ENCODE data around the gene TSHZ3.

Gene TSHZ3

DNA sequence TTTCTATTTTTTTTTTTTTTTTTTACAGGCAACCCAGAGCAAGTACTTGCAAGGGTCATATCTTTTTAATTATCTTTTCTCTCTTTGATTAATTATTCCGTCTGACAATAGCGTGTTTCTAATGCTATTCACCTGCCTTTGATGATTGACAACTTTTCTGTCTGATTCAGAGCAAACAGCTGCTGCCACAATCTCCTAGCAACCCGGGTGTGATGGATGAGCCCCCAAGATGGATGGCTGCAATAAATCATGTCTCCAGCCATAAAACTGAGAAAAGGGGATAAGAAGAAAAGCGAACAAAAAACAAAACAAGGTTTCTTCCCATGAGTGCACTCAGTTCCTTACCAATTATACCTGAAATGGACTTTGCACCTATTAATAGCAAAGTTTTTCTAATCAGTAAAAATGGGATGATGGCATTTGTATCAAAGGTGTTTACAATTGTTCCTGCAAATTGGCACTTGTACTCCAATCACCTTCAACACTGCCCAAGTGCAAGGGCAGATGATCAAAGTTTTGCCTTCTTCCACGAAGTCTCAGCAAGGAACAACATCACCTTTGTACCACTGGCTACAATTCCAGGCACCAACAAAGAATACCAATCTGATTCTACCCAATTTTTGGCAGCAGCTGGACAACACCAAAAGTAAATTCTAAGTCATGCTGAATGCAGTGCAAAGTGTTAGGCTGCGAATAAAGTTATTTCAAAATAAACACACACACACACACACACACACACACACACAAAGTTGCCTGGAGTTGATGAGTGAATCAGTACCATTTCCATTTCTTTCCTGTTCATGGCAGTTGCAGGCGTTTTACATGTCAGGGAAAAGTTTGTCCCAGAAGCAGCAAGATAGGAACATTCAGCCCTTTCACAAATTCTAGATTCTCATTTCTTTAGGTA lies 12.0 kb downstream of the TSHZ3 start:
- DNase-seq = no peak

DNA sequence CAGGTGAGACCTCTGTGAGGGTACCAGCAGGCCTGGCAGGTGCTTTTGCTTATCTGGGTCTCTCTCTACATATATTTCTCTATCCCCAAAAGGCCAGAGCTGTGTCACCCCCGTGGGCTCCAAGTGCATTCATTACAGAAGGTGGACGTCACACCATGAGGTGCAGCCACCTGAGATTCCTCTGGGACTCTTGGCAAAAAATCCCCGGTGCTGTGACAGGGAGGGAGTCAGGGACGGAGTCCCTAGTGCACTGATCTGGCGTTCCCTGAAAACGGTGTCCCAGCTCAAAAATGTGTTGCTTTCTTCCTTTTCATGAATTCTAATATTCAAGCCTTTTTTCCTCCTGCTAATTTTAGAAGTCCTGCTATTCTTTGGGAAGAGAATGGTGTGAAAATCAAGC lies 13.5 kb downstream of the TSHZ3 start:
- DNase-seq = no peak

DNA sequence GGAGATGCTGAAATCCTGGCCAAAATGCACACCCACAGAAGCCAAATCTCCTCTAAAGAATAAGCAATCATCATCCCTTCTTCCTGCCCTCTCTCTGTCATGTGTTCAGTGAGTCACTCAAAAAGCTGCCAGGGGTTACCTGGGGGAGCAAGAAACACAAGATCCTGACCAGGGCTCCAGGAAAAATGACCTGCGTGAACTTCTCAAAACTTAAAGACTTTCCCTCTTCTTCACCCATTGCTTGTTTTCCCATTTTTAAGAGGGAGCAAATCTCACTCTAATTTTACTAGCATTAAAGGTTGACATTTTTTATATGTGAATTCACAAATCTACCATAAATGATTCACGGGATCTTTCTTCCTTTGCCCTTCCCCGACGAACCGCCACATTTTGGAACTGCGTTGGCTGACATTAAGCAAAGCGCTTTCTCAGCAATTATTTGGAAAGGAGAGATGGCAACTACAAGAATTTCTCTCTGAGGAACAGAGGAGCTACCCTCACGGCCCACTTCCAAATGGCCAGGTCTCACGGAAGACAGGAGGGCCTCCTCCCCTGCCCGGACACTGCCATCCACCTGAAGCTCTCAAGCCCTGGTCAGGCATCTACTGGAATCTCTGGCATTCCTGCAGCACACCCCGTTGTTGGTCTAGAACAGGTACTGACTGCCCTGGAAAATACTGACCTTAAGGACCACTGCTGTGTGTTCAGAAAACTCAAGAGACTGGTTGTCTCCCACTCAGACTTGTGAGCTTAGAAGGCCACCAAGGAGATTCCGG lies 14.2 kb downstream of the TSHZ3 start:
- DNase-seq = no peak

DNA sequence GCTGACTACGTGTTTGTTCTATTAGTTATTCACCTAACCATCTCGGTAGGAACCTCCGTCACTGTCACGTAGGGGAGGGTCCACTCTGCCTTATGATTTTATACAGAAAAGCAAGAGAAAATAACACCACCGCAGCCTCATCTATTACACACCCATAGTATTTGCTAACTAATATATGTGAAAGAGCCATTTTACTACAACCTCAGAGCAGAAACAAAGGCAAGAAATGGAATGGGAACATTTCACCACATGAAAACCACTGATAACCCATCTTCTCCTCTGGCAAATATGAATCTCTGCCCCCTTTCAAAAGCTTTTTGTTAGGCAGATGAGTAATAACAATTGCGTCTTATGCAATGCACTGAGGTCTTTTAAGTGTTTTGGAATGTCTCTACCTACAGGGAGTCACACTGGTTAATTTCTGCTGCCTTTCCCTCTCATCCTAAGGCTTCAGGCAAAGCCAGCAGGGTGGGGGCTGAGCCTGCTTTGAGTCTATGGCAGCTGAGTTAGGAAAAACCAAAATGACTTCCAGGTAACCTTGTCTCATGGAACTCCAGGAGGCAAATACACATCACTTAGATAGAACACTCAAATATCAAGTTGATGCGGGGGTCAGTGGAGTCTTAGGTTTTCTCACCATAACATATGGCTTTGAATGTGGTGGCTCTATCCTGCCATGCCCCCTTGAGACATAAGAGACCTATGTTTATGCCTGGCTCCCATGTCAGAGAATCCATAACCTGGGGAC lies 15.0 kb downstream of the TSHZ3 start:
- no peak for DNase-seq

DNA sequence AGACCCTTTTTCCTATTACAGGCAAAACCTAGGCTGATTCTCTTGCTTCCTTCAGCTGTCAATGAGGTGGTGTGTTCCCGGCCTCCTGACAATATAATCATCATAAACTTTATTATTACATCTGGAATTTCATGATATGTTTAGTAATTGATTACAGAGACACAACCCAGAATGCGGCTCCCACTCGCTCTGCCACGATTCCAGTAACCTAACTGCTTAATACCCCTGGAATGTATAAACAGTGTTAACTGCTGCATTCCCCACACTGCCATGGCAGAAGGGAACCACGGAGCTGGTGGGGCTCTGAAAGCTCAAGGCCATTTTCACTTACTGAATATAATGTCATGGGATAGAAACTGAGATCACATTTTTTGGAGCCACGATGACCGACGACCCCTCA lies 17.1 kb downstream of the TSHZ3 start:
- no peak for DNase-seq

DNA sequence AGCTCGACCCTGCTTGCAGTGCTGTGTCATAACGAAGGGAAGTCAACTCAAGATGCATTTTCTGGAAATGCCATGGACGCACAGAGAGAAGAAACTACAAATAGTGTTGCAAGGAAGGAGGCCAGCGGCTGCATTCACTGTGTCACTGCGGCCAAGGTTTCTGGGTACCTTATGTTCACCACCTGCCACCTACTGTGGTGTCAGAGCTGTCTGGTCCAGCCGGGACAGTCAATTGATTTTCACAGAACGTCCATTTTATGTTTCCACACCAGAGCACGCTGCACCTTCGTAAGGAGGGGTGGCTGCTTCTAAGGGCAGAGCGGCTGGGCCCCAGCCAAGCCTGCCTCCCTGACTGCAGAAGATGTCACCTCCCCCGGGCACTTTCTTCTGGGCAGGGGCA lies 17.7 kb downstream of the TSHZ3 start:
- DNase-seq = no peak

DNA sequence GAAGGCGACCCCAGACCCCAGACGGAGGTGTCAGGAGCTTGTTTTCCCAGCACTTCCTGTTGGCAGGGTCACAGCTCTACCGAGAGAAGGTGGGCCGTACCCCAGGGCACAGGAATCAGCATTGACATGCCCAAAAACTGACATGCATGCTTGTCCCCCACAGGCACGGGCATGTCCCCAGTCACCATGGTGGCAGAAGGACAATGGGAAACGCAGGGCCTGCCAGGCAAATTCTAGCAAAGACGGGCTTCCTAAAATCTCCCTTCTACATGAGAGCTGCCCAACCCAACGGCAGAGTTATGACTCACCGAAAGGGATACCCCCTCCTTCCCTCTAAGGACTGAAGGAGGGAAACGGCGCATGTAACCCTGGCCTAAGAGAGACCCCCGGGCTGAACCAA lies 18.5 kb downstream of the TSHZ3 start:
- DNase-seq = no peak

DNA sequence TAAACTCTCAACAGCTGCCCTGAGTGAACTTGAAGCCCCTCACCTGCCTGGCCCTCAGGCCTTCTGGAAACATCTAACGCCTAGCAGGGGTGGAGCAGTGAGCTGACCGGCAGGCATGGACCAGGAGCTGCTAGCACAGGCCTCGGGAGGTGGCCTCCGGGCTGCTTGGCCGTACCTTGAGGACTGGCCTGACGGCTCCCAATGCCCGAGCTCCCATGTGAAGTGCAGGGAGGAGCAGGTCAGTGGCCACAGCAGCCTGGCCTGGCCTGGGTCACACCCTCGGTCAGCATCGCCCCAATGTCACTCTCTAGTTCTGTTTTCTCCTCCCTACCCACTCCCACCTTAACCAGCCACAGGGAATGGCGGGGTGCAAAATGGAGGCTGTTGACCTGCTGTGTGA lies 19.0 kb downstream of the TSHZ3 start:
- DNase-seq = no peak

DNA sequence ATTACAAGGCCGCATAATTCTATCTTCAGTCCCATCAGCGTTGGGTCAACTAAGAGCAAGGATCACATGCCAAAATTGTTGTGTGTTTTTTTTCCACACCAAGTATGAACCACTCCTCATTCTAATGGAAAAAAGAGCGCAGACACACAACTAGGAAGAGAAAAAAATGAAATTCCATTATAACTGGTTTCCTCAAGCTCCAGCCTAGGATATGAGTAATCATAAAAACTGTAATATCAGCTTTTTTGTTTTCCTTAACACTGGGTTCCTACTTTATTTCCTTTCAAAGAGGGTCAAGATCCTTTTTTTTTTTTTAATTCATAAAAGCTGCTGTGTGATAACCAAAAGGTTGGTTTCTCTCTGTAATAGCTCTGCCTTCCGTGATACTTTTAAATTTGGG lies 19.4 kb downstream of the TSHZ3 start:
- DNase-seq = no peak

DNA sequence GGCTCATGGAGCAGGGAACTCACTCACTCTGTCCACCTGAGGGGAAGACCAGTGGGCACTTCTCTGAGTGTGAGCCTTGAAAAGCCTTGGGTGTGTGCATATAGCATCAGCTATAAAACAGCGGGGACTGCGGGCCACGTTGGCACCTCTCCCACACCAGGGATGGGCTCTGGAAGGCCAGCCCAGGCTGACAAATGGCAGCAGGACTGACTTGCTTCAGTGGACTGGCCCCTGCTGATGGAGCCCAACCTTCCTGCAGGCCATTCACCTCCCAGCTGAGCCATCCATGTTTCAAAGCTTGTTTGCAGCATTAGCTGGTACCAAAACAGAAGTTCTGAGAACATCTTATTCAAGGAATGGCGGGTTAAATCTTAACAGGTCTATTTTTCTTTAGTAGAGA lies 21.0 kb downstream of the TSHZ3 start:
- DNase-seq = no peak

DNA sequence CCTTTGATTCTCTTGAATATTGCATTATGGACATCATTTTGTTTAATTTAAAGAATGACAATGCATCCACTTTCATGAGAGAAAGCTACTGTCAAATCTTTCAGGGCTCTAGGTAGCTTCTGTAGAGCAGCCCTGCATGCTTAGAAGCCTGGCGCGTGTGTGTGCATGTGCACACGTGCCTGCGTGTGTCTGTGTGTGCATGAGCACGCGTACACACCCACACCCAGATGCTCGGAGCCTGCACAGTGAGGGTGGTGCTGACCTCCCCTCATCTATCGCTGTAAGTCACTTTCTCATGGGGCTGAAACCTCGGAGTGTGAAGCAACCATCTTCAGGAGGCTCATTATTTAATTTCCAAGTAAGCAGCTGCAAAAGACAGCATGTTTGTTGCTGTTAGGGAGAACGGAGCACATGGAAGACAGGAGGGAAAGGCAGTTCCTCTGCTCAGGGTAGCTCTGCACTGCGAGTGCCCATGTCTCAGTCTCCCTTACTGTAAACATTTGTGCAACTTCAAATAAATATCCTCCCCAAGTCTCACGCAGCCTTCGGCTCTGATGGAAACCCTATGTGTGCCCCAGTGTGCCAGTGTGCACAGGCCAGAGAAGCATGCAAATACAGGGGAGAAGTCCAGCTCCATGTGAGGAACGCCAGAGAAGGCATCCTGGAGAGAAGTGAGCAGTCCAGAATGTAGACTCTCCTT lies 22.8 kb downstream of the TSHZ3 start:
- DNase-seq = no peak

DNA sequence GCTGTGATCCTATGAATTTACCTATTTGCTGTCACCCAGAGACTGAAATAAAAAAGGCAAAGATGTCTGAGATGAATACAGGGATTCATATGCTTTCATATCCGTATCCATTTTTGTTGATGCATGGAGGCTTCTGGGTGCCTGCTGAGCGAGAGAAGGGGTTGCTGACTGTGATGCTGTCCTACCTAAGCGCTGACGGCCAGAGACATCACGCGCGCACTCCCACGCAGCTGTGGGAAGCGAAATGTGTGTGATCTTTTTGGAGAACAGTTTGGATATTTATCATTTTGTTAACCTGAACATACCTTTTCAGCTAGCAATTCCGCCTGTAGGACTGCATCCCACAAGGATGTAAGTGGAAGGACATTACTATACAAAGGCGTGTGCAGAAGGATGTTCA lies 23.9 kb downstream of the TSHZ3 start:
- no peak for DNase-seq

DNA sequence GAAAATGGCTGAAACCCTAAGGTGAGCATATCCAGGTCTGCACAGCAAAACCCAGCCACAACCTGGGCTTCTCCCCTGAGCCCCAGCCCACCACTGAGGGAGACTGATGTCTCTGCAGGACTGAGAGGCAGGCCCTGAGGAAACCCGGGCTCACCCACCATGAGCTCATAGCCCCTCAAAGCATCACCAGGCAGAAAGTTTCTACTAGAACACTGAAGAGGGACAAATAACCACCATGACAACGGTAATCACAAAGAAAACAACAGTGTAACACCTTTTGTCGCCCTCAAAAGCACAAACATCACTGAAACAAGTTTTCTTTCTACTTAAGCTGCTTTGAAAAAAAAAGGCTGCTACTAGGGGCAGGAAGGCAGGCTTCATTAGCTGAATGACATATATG lies 29.8 kb downstream of the TSHZ3 start:
- DNase-seq = no peak

DNA sequence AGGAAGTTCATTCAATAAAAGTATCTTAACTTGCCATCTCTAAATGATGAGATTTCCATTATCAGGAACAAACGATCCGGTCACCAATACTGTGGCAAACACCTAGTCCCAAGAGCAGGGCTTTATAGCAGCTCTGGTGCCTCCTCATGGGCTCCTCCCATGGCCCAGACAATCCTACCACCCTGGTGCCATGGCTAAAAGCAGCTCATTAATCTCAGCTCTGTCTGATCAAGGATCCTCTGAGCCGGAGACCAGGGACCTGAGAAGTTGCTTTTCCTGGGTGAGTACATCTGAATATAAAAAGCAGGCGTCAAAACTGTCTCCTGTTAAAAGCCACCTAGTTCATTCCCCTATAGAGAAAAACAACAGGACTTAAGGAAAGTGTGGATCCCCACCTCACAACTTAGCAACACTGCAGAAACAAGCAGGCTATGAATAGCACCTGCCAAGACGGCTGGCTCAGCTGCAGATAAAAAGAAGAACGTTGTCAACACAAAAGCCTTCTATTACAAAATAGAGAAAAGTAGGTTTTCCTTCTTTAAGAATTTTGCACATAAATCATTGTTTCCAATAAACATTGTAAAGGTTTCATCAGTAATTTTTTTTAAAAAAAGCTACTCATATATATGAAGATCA lies 30.3 kb downstream of the TSHZ3 start:
- DNase-seq = no peak

DNA sequence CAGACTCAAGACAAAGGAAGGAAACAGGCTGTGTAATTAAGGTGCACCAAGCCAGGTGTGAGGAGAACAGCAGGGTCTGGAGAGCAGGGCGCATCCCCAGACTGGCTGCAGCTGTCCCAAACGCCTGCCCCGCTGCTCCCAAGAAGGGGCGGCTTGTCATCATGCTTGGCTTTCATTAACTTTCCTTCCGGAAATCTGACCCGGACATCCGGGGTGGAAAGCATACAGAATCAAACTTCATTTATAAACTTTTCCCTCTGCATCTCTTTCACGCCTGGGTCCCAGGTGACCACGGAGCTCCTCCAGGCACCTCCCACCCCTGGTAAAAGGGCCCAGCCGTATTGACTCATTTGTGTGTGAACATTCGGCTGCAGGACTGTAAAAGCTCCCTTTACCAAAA lies 31.7 kb downstream of the TSHZ3 start:
- DNase-seq = no peak

DNA sequence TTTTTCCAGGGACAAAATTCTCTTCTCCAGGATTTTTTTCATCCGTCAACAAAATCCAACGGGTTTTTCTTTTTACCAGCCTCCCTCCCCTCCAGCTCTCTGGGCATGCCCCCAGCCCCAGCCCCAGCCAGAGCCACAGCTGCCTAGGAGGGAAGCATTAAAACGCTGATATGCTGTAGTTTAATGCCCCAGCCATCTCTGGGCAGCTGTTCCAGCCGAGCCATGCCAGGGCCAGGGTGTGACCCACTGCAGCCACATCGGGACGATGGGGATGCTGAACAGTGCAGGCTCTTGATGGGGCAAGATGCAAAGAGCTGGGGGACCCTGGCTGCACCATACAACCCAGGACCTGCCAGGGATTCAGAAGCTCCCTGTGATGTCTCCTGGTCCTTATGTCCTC lies 32.1 kb downstream of the TSHZ3 start:
- DNase-seq = no peak

DNA sequence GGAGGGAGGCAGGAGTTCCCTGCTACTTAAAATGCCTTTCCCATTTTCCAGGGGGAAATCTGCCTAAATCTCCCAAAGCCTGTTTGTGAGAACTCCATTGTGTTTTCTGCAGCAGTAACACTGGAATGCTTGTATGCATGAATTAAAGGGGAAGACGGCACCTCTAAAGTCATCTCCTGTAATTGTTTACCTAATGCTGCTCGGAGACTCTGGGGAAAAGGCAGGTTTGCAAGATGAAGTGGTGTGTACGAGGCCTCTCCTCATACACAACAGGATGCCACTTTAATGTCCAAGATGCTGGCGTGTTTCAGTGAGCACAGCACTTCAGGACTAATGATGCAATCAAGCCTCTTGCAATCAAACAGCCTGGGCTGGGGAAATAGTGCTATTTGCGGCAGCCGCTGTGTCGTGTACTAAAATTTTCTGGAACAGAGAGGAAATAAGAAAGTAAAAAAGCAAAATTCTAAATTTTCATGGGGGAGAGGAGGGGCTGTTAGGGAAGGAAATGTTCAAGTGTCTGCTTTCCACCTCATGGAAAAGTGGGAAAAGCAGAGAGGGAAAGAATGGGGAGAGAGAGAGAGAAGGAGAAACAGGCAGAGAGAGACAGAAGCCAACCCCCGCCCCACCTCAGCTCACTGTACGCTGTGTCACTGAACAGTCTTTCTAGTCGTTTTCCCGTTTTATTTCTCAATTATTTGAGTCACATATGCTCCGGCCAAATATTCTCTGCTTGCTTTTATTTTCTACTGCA lies 32.9 kb downstream of the TSHZ3 start:
- no peak for DNase-seq

DNA sequence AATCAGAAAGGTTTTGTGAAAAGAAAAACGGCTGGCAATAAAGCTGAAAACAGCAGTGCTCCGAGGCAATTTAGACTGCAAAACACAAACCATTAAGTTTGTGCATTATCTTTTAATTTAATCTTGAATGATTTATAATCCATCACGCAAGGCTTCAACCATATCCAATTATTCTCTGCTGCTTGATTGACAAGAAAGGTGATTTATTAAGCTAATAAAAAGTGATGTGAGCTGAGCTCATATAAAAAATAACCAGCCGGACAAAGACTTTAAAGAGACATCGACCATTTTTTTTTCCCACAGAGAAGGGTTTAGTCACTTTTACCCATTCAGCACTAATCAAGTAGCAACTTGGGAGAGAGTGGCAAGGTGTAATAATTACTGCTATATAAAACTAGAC lies 33.6 kb downstream of the TSHZ3 start:
- no peak for DNase-seq

DNA sequence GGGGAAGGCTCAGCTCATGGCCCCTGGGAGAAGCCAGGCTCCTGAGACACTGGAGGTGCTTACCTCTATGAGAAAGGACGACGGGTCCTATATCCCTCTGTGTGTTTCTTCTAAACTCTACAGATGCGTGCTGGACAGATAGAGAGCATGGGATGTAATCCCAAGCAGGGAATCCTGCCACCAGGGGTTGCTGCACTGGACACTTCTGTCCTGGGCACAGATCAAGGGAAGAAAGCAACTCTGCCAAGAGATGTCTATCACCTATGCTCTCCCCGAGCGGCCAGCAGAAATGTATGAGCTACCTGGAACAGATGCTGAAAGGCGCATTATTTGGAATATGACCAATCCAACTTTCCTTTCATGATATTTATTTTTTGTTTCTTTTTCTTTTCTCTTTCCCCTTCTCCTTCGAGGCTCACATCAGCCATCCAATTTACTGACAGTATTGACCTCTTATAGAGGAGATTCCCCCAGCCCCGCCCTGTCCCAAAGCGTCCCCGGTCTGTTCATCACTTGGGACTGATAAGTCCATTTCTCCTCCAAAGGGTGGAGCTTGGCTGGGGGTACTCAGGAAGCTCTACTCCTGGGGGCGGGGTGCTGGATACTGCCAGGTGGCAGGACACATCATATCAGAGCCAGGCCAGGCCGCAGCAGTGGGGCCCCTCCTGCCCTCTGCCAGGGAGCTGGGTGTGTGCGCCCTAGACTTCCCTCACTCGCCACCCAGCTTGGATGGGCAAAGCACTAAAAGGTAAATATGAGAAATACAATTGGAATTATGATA lies 34.2 kb downstream of the TSHZ3 start:
- DNase-seq = no peak

DNA sequence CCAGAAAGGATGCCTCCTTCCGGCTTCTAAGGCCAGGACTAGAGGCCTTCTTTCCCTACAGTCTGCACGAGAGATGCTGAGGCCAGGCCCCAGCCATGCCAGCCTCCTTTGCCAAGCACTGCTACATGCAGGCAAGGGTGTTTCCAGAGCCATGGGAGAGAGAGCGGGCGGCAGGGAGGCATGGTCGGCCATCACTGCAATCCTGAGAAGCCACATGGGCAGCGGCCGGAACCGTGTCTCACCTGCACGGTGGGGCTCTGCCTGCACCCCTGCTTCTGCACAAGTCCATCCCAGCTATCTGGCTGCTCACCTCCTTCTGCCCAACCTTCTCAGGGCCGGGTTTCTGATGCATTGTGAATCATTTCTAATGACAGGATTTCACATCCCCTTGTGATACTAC lies 35.1 kb downstream of the TSHZ3 start:
- no peak for DNase-seq
